Measurements from ENCODE around the gene TMED1.
"Not testable (repeated sequence)": the region's sequence is repeated elsewhere in the genome, so short reads cannot be mapped to it uniquely, and the experiment has no call there.

The TMED1 gene

GRCh38 chr19:10861103-10861651, 25.2 kb upstream of the TMED1 start:
- peak; percentile 31 for DNase-seq

GRCh38 chr19:10858204-10858828, 22.3 kb upstream of the TMED1 start:
- DNase-seq: peak; percentile 29

- DNase-seq: not testable (repeated sequence)
Observed at GRCh38 chr19:10856899-10857298, 20.9 kb upstream of the TMED1 start.

GRCh38 chr19:10855879-10856522, 20.0 kb upstream of the TMED1 start:
- no peak for DNase-seq

- DNase-seq: no peak
Observed at GRCh38 chr19:10854350-10855089, 18.5 kb upstream of the TMED1 start.

- no peak for DNase-seq
Observed at GRCh38 chr19:10852941-10853340, 16.9 kb upstream of the TMED1 start.

- peak; percentile 82 for DNase-seq
Observed at GRCh38 chr19:10852098-10852800, 16.2 kb upstream of the TMED1 start.

GRCh38 chr19:10850631-10851030, 14.6 kb upstream of the TMED1 start:
- no peak for DNase-seq

GRCh38 chr19:10848230-10848856, 12.3 kb upstream of the TMED1 start, which contains the start of gene C19orf38:
Gene C19orf38, plus strand, starts transcription at chr19:10848415. Its CDS starts 94 bp downstream, at chr19:10848509.
- no peak for DNase-seq

- no peak for DNase-seq
Observed at GRCh38 chr19:10846500-10847202, 10.6 kb upstream of the TMED1 start.

GRCh38 chr19:10842788-10843187, 6.8 kb upstream of the TMED1 start:
- DNase-seq: no peak

- no peak for DNase-seq
Observed at GRCh38 chr19:10839114-10840050, 3.4 kb upstream of the TMED1 start.

- no peak for DNase-seq
Observed at GRCh38 chr19:10838377-10838776, 2.4 kb upstream of the TMED1 start.

GRCh38 chr19:10837649-10838048, 1.6 kb upstream of the TMED1 start:
- DNase-seq: not testable (repeated sequence)

GRCh38 chr19:10836479-10837330, 693 bp upstream of the TMED1 start:
- peak; percentile 80 for DNase-seq

GRCh38 chr19:10835089-10835753, 791 bp downstream of the TMED1 start:
- no peak for DNase-seq

- no peak for DNase-seq
Observed at GRCh38 chr19:10832939-10833296, 3.1 kb downstream of the TMED1 start.

- DNase-seq: no peak
Observed at GRCh38 chr19:10831987-10832938, 3.7 kb downstream of the TMED1 start.
